Measurements from ENCODE around the gene UROS.

The UROS gene

GRCh38 chr10:125788156-125789034 lies 34.7 kb downstream of the UROS start:
- DNase-seq (ENCODE audit: low read depth, low spot score), result no peak

GRCh38 chr10:125785791-125786190 lies 37.3 kb downstream of the UROS start:
- no peak for DNase-seq (ENCODE audit: low read depth, low spot score)

- DNase-seq (ENCODE audit: low read depth, low spot score), result no peak
Measured at GRCh38 chr10:125783957-125784356, 39.1 kb downstream of the UROS start.

- no peak for DNase-seq (ENCODE audit: low read depth, low spot score)
Measured at GRCh38 chr10:125783408-125783807, 39.6 kb downstream of the UROS start.

- DNase-seq (ENCODE audit: low read depth, low spot score), result no peak
Measured at GRCh38 chr10:125782616-125783015, 40.4 kb downstream of the UROS start.

GRCh38 chr10:125782054-125782453 lies 41.0 kb downstream of the UROS start:
- DNase-seq (ENCODE audit: low read depth, low spot score), result no peak

GRCh38 chr10:125781374-125781773 lies 41.7 kb downstream of the UROS start:
- no peak for DNase-seq (ENCODE audit: low read depth, low spot score)

- DNase-seq (ENCODE audit: low read depth, low spot score), result no peak
Measured at GRCh38 chr10:125779403-125780327, 43.4 kb downstream of the UROS start.

GRCh38 chr10:125778556-125778955 lies 44.5 kb downstream of the UROS start:
- no peak for DNase-seq (ENCODE audit: low read depth, low spot score)

- no peak for DNase-seq (ENCODE audit: low read depth, low spot score)
Measured at GRCh38 chr10:125777806-125778205, 45.3 kb downstream of the UROS start.

- DNase-seq (ENCODE audit: low read depth, low spot score), result no peak
Measured at GRCh38 chr10:125775491-125776106, 47.5 kb downstream of the UROS start, which contains the start of gene MMP21. Gene MMP21, minus strand, starts transcription at chr10:125775821. Its CDS starts 0 bp downstream, at chr10:125775821.

GRCh38 chr10:125774581-125775191 lies 48.4 kb downstream of the UROS start:
- no peak for DNase-seq (ENCODE audit: low read depth, low spot score)

DNA sequence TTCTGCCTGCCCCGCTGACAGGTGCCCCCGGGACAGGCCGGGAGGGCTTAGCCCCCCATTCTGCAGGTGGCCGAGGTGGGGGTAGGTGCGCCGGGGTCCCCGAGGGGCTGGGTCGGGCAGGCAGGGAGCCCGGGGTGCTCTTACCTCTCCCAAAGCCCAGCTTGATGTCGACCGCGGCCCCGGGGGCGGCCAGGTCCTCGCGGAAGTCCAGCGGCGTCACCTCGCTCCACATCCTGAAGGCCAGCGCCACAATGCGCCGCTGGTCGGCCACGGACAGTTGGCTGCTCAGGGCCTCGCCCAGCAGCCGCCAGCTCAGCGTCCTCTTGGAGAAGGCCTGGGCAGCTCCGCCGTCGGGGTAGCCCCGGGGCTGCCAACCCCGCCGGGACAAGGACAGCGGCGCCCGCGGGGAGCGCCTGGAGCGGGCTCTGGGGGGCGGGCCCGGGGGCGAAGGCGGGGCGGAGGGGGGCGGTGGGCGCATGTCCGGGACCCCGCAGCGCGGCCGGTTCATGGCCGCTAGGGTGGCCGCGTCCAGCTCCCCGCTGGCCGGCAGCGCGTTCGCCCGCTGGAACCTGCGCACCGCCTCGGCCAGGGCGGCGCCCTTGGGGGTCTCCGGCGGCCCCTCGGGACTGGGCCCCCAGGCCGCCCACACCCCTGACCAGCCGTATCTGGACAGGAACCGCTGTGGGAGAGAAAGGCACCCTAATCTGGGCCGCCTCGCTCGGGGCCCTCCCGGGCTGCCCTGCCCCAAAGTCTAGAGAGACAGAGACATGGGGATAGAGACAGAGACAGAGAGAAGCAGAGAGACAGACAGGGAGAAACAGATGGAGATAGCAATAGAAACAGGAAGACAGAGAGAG lies 49.1 kb downstream of the UROS start:
- DNase-seq (ENCODE audit: low read depth, low spot score), result no peak

GRCh38 chr10:125772864-125773180 lies 50.2 kb downstream of the UROS start:
- no peak for DNase-seq (ENCODE audit: low read depth, low spot score)

DNA sequence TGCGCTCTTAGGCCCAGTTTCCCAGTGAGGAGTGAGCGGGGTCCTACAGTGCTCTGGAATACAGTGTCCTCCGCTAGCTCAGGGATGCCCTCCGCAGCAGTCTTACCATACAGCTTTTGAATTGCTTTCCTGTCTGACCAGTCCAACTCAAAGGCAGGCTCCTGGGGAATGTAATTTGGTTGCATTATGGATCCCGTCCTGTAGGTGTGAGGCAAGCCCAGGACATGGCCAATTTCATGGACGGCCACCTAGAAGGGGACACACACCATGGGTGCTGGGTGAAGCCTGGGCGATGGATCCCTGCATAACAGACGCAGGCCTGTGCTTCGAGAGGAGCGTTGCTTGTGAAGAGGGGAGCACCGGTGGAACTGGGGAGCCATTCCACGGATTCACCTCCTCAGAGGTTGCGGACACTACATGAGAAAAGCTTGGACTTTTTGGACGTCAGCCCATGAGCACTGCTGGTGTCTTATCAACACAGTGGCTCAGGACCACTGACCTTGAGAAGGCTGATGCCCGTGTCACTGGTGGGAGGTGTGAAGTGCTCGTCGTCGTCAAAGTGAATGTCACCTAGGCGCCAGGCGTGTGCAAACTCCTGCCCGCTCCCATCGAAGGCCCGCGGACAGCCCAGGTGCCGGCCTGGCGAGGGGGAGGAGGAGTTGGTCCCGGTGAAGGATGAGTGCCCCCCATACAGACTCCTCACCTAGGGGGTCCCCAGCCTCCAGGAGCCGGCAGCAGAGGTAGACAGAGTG lies 50.8 kb downstream of the UROS start:
- no peak for DNase-seq (ENCODE audit: low read depth, low spot score)

GRCh38 chr10:125770844-125771243 lies 52.2 kb downstream of the UROS start:
- no peak for DNase-seq (ENCODE audit: low read depth, low spot score)

GRCh38 chr10:125769175-125769574 lies 53.9 kb downstream of the UROS start:
- no peak for DNase-seq (ENCODE audit: low read depth, low spot score)

GRCh38 chr10:125768219-125768855 lies 54.7 kb downstream of the UROS start:
- DNase-seq (ENCODE audit: low read depth, low spot score), result no peak

GRCh38 chr10:125766511-125766910 lies 56.5 kb downstream of the UROS start:
- DNase-seq (ENCODE audit: low read depth, low spot score), result no peak

Data from smooth muscle cell of the brain vasculature (primary cell).